ENCODE measurements around the gene MRAS.

The MRAS gene

GRCh38 chr3:138401834-138402233, 53.5 kb downstream of the MRAS start:
- ChIA-PET CTCF (no interaction called here), POLR2A (no interaction called here)
- no peaks in the 10 kb centered on the region for H3K4me1 ChIP-seq (ENCODE audit: control insufficient read depth, insufficient read depth, low read length)
- no peak overlapping the region for H3K4me3 ChIP-seq (ENCODE audit: low read depth, low read length)
- TF ChIP-seq ZNF391 (tag by site-specific recombination; IDR thresholded peaks at IDR 0.05; ENCODE audit: borderline replicate concordance, low read depth): no peak
- TF ChIP-seq GLI2 (tag by site-specific recombination; IDR thresholded peaks at IDR 0.05; ENCODE audit: borderline replicate concordance, low read depth): no peak
- TF ChIP-seq ZNF248 (tag by site-specific recombination; IDR thresholded peaks at IDR 0.05): no peak
- no peak for TF ChIP-seq SP7 (tag by site-specific recombination; IDR thresholded peaks at IDR 0.05)
- TF ChIP-seq BCL11B (tag by site-specific recombination; IDR thresholded peaks at IDR 0.05; ENCODE audit: low read depth): no peak
- no peak for TF ChIP-seq ZNF785 (tag by site-specific recombination; IDR thresholded peaks at IDR 0.05)
- TF ChIP-seq ZBTB21 (tag by site-specific recombination; IDR thresholded peaks at IDR 0.05): no peak
- no peak for TF ChIP-seq ZNF600 (tag by site-specific recombination; IDR thresholded peaks at IDR 0.05)
- no peak for TF ChIP-seq ZNF561 (tag by site-specific recombination; IDR thresholded peaks at IDR 0.05; ENCODE audit: borderline replicate concordance)
- no peak for TF ChIP-seq KLF17 (tag by site-specific recombination; IDR thresholded peaks at IDR 0.05)
- TF ChIP-seq HOXA7 (CRISPR knock-in tag; IDR thresholded peaks at IDR 0.05; ENCODE audit: borderline replicate concordance): no peak
- no peak for TF ChIP-seq ZNF518A (tag by site-specific recombination; conservative IDR thresholded peaks at IDR 0.05; ENCODE audit: low read depth)
- no peak for TF ChIP-seq HOXD13 (CRISPR knock-in tag; IDR thresholded peaks at IDR 0.05; ENCODE audit: borderline replicate concordance)
- no peak for TF ChIP-seq REPIN1 (tag by site-specific recombination; IDR thresholded peaks at IDR 0.05; ENCODE audit: low read depth)
- no peak for TF ChIP-seq ZNF214 (tag by site-specific recombination; IDR thresholded peaks at IDR 0.05; ENCODE audit: borderline replicate concordance)
- TF ChIP-seq ZNF488 (tag by site-specific recombination; IDR thresholded peaks at IDR 0.05): no peak
- TF ChIP-seq ZBTB6 (tag by site-specific recombination; IDR thresholded peaks at IDR 0.05): no peak
- TF ChIP-seq KLF9 (tag by site-specific recombination; IDR thresholded peaks at IDR 0.05; ENCODE audit: low read depth): no peak
- H3K9me3 ChIP-seq (ENCODE audit: control insufficient read depth, insufficient read depth, low read depth, low read length): no peaks in the 10 kb centered on the region
- H3K27ac ChIP-seq (ENCODE audit: extremely low read depth, low read depth, low read length): no peak overlapping the region
- H3K36me3 ChIP-seq (ENCODE audit: control insufficient read depth in 2 of 2, insufficient read depth in 1 of 2, low read length in 2 of 2): peaks cover 0 to 28% of the 10 kb centered on the region in 2 experiments; a peak in 1 of 3 replicates

- CTCF ChIA-PET: interaction anchor here (1.0 kb wide), 1 partner anchor 14 kb away, joined by 3 read pairs; no protein-coding TSS in a partner anchor
- H3K27ac ChIP-seq (ENCODE audit: extremely low read depth, low read depth, low read length): no peak overlapping the region
- H3K4me1 ChIP-seq (ENCODE audit: control insufficient read depth, insufficient read depth, low read length): no peaks in the 10 kb centered on the region
- H3K36me3 ChIP-seq (ENCODE audit: control insufficient read depth in 2 of 2, insufficient read depth in 1 of 2, low read length in 2 of 2): peaks cover 0 to 28% of the 10 kb centered on the region in 2 experiments; a peak in 1 of 3 replicates
- no peak overlapping the region for H3K4me3 ChIP-seq (ENCODE audit: low read depth, low read length)
- POLR2A ChIA-PET: no interaction called here
- H3K9me3 ChIP-seq (ENCODE audit: control insufficient read depth, insufficient read depth, low read depth, low read length): no peaks in the 10 kb centered on the region
- no peak for TF ChIP-seq KLF7 (tag by site-specific recombination; IDR thresholded peaks at IDR 0.05; ENCODE audit: borderline replicate concordance)
- no peak for TF ChIP-seq RBAK (tag by site-specific recombination; IDR thresholded peaks at IDR 0.05)
- no peak for TF ChIP-seq ZNF112 (tag by site-specific recombination; IDR thresholded peaks at IDR 0.05)
- no peak for TF ChIP-seq SP2 (tag by site-specific recombination; IDR thresholded peaks at IDR 0.05)
- TF ChIP-seq ZNF704 (tag by site-specific recombination; IDR thresholded peaks at IDR 0.05): no peak
- TF ChIP-seq ZNF16 (tag by site-specific recombination; IDR thresholded peaks at IDR 0.05; ENCODE audit: low read depth): no peak
- TF ChIP-seq ZNF274 (IDR thresholded peaks at IDR 0.05; ENCODE audit: low read length): no peak
- no peak for TF ChIP-seq ZNF274 (tag by site-specific recombination; IDR thresholded peaks at IDR 0.05; ENCODE audit: borderline replicate concordance)
- no peak for TF ChIP-seq ZNF133 (tag by site-specific recombination; IDR thresholded peaks at IDR 0.05)
- no peak for TF ChIP-seq ZNF132 (tag by site-specific recombination; IDR thresholded peaks at IDR 0.05; ENCODE audit: borderline replicate concordance)
- TF ChIP-seq ZNF248 (tag by site-specific recombination; IDR thresholded peaks at IDR 0.05): no peak
Measured at GRCh38 chr3:138404121-138404520, 55.7 kb downstream of the MRAS start.

All from HEK293 (cell line).